ENCODE measurements around the gene FAM98B.

DNA sequence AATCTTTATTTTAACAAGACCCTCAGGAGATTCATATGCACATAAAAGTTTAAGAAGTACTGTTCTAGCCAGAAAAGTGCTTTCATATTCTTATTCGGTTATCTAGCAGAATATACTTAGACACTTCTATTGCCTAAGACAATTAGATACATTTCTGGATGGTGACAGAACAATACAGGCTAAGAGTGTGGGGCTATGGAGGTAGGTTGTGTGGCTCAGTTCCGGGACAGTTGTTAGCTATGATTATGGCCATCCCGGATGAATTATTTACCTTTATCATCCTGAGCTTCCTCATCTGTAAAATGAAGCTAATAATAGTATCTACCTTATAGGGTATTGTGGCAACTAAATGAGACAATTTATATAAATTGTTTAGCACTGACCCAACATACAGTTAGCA, 6.6 kb downstream of the FAM98B start:
- TF ChIP-seq EP300 (IDR thresholded peaks at IDR 0.05; ENCODE audit: borderline replicate concordance in 1 of 2, control insufficient read depth in 1 of 2, low read depth in 2 of 2, low read length in 2 of 2) = no peak
- no peak for TF ChIP-seq YY1 (IDR thresholded peaks at IDR 0.05; ENCODE audit: low read depth, low read length)
- TF ChIP-seq, protein P1, sequence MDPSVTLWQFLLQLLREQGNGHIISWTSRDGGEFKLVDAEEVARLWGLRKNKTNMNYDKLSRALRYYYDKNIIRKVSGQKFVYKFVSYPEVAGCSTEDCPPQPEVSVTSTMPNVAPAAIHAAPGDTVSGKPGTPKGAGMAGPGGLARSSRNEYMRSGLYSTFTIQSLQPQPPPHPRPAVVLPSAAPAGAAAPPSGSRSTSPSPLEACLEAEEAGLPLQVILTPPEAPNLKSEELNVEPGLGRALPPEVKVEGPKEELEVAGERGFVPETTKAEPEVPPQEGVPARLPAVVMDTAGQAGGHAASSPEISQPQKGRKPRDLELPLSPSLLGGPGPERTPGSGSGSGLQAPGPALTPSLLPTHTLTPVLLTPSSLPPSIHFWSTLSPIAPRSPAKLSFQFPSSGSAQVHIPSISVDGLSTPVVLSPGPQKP (IDR thresholded peaks at IDR 0.05; ENCODE audit: low read depth, low read length) = no peak
- TF ChIP-seq, protein P2, sequence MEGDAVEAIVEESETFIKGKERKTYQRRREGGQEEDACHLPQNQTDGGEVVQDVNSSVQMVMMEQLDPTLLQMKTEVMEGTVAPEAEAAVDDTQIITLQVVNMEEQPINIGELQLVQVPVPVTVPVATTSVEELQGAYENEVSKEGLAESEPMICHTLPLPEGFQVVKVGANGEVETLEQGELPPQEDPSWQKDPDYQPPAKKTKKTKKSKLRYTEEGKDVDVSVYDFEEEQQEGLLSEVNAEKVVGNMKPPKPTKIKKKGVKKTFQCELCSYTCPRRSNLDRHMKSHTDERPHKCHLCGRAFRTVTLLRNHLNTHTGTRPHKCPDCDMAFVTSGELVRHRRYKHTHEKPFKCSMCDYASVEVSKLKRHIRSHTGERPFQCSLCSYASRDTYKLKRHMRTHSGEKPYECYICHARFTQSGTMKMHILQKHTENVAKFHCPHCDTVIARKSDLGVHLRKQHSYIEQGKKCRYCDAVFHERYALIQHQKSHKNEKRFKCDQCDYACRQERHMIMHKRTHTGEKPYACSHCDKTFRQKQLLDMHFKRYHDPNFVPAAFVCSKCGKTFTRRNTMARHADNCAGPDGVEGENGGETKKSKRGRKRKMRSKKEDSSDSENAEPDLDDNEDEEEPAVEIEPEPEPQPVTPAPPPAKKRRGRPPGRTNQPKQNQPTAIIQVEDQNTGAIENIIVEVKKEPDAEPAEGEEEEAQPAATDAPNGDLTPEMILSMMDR (IDR thresholded peaks at IDR 0.05 in 2 of 3, conservative IDR thresholded peaks at IDR 0.05 in 1 of 3; ENCODE audit: control insufficient read depth in 2 of 3, extremely low read depth in 1 of 3, insufficient read depth in 1 of 3, low read depth in 3 of 3, low read length in 3 of 3) = no peak
- TF ChIP-seq EZH2 (IDR thresholded peaks at IDR 0.05; ENCODE audit: borderline replicate concordance, control insufficient read depth, low read depth, low read length) = no peak
- TF ChIP-seq, protein P3, sequence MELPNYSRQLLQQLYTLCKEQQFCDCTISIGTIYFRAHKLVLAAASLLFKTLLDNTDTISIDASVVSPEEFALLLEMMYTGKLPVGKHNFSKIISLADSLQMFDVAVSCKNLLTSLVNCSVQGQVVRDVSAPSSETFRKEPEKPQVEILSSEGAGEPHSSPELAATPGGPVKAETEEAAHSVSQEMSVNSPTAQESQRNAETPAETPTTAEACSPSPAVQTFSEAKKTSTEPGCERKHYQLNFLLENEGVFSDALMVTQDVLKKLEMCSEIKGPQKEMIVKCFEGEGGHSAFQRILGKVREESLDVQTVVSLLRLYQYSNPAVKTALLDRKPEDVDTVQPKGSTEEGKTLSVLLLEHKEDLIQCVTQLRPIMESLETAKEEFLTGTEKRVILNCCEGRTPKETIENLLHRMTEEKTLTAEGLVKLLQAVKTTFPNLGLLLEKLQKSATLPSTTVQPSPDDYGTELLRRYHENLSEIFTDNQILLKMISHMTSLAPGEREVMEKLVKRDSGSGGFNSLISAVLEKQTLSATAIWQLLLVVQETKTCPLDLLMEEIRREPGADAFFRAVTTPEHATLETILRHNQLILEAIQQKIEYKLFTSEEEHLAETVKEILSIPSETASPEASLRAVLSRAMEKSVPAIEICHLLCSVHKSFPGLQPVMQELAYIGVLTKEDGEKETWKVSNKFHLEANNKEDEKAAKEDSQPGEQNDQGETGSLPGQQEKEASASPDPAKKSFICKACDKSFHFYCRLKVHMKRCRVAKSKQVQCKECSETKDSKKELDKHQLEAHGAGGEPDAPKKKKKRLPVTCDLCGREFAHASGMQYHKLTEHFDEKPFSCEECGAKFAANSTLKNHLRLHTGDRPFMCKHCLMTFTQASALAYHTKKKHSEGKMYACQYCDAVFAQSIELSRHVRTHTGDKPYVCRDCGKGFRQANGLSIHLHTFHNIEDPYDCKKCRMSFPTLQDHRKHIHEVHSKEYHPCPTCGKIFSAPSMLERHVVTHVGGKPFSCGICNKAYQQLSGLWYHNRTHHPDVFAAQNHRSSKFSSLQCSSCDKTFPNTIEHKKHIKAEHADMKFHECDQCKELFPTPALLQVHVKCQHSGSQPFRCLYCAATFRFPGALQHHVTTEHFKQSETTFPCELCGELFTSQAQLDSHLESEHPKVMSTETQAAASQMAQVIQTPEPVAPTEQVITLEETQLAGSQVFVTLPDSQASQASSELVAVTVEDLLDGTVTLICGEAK (IDR thresholded peaks at IDR 0.05; ENCODE audit: borderline replicate concordance) = no peak
- TF ChIP-seq TARDBP (IDR thresholded peaks at IDR 0.05; ENCODE audit: borderline replicate concordance) = no peak

Measured in GM12878 (cell line).